GM18498 (cell line): ENCODE data around the gene PTBP3.
A peak's percentile ranks its signal among the peaks of the same experiment; 100 is the strongest.

Experiments
- ATAC-seq: cut with Tn5 transposase; IDR thresholded peaks from one replicate; pipeline ENCODE4 v1.9.1; 2021; ENCODE audit warnings: mild to moderate bottlenecking, moderate library complexity; ENCODE audit not compliant: unreplicated experiment

PTBP3 gene

GRCh38 chr9:112361601-112362000 lies 28.2 kb upstream of the PTBP3 start:
- ATAC-seq: no peak

- ATAC-seq: no peak
Measured at GRCh38 chr9:112360047-112360804, 26.8 kb upstream of the PTBP3 start.

GRCh38 chr9:112355427-112355897 lies 22.0 kb upstream of the PTBP3 start:
- no peak for ATAC-seq

GRCh38 chr9:112354081-112354743 lies 20.8 kb upstream of the PTBP3 start:
- ATAC-seq: no peak

GRCh38 chr9:112352209-112352608 lies 18.8 kb upstream of the PTBP3 start:
- no peak for ATAC-seq

GRCh38 chr9:112351184-112351583 lies 17.8 kb upstream of the PTBP3 start:
- no peak for ATAC-seq

- ATAC-seq: no peak
Measured at GRCh38 chr9:112349008-112349333, 15.6 kb upstream of the PTBP3 start.

- no peak for ATAC-seq
Measured at GRCh38 chr9:112348257-112349007, 15.0 kb upstream of the PTBP3 start.

GRCh38 chr9:112341730-112342129 lies 8.3 kb upstream of the PTBP3 start:
- ATAC-seq: no peak

GRCh38 chr9:112339886-112340285 lies 6.5 kb upstream of the PTBP3 start:
- ATAC-seq: no peak

GRCh38 chr9:112338561-112338960 lies 5.1 kb upstream of the PTBP3 start:
- no peak for ATAC-seq

GRCh38 chr9:112337547-112337946 lies 4.1 kb upstream of the PTBP3 start:
- no peak for ATAC-seq

- ATAC-seq: no peak
Measured at GRCh38 chr9:112334432-112334841, 1.0 kb upstream of the PTBP3 start.

GRCh38 chr9:112333639-112334431 lies 416 bp upstream of the PTBP3 start:
- peak; percentile 81 for ATAC-seq

GRCh38 chr9:112332674-112332976 lies 794 bp downstream of the PTBP3 start:
- ATAC-seq: no peak

- no peak for ATAC-seq
Measured at GRCh38 chr9:112332214-112332613, 1.2 kb downstream of the PTBP3 start.

- no peak for ATAC-seq
Measured at GRCh38 chr9:112331674-112331952, 1.8 kb downstream of the PTBP3 start.

GRCh38 chr9:112328545-112328944 lies 4.9 kb downstream of the PTBP3 start:
- no peak for ATAC-seq

- no peak for ATAC-seq
Measured at GRCh38 chr9:112327718-112328450, 5.5 kb downstream of the PTBP3 start.

- no peak for ATAC-seq
Measured at GRCh38 chr9:112326194-112326593, 7.2 kb downstream of the PTBP3 start.

GRCh38 chr9:112325600-112325999 lies 7.8 kb downstream of the PTBP3 start:
- no peak for ATAC-seq
